HG03442 (cell line): Measurements from ENCODE around the gene POLE.
"Not testable (repeated sequence)": the region's sequence is repeated elsewhere in the genome, so short reads cannot be mapped to it uniquely, and the experiment has no call there.

Experiments used
- ATAC-seq: cut with Tn5 transposase; IDR thresholded peaks from one replicate; pipeline ENCODE4 v1.9.1; 2021; ENCODE audit warnings: mild to moderate bottlenecking, moderate library complexity; ENCODE audit not compliant: unreplicated experiment

POLE gene

GRCh38 chr12:132601171-132601883 lies 85.8 kb downstream of the POLE start:
- no peak for ATAC-seq

- ATAC-seq, result no peak
Observed at GRCh38 chr12:132600048-132601032, 86.8 kb downstream of the POLE start.

GRCh38 chr12:132599502-132599901 lies 87.6 kb downstream of the POLE start:
- ATAC-seq, result not testable (repeated sequence)

- ATAC-seq, result no peak
Observed at GRCh38 chr12:132597333-132598316, 89.5 kb downstream of the POLE start.

- ATAC-seq, result no peak
Observed at GRCh38 chr12:132596016-132596415, 91.1 kb downstream of the POLE start.

- ATAC-seq, result no peak
Observed at GRCh38 chr12:132595183-132595582, 92.0 kb downstream of the POLE start.

GRCh38 chr12:132593938-132594358 lies 93.2 kb downstream of the POLE start:
- no peak for ATAC-seq

- no peak for ATAC-seq
Observed at GRCh38 chr12:132593521-132593920, 93.6 kb downstream of the POLE start.

- ATAC-seq, result no peak
Observed at GRCh38 chr12:132593071-132593470, 94.1 kb downstream of the POLE start.

- ATAC-seq, result no peak
Observed at GRCh38 chr12:132592282-132592970, 94.7 kb downstream of the POLE start.

- no peak for ATAC-seq
Observed at GRCh38 chr12:132591107-132591935, 95.8 kb downstream of the POLE start.

- no peak for ATAC-seq
Observed at GRCh38 chr12:132588821-132589669, 98.1 kb downstream of the POLE start.

GRCh38 chr12:132588319-132588718 lies 98.8 kb downstream of the POLE start:
- ATAC-seq, result no peak

- no peak for ATAC-seq
Observed at GRCh38 chr12:132587781-132588180, 99.4 kb downstream of the POLE start.

GRCh38 chr12:132586929-132587328 lies 100.2 kb downstream of the POLE start:
- no peak for ATAC-seq

GRCh38 chr12:132585177-132585576 lies 102.0 kb downstream of the POLE start:
- no peak for ATAC-seq

- no peak for ATAC-seq
Observed at GRCh38 chr12:132584429-132584828, 102.7 kb downstream of the POLE start.

GRCh38 chr12:132583736-132584135 lies 103.4 kb downstream of the POLE start:
- ATAC-seq, result no peak

- ATAC-seq, result no peak
Observed at GRCh38 chr12:132583411-132583710, 103.8 kb downstream of the POLE start.
